Measurements from ENCODE around the gene BCDIN3D. TPM values are rescaled to one million over a fixed set of nuclear protein-coding genes. Genes with fewer than 3 reads are reported as not detected.
"Not testable (repeated sequence)": the region's sequence is repeated elsewhere in the genome, so short reads cannot be mapped to it uniquely, and the experiment has no call there.

BCDIN3D gene, protein sequence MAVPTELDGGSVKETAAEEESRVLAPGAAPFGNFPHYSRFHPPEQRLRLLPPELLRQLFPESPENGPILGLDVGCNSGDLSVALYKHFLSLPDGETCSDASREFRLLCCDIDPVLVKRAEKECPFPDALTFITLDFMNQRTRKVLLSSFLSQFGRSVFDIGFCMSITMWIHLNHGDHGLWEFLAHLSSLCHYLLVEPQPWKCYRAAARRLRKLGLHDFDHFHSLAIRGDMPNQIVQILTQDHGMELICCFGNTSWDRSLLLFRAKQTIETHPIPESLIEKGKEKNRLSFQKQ
- total RNA-seq = 3.0 TPM
- long read RNA-seq, transcript BCDIN3D-201 (2 exons, 3,253 nt) = major isoform, 14 of 14 reads
- long read RNA-seq, partial matches to known transcripts = 0 of 14 reads
- long read RNA-seq, other reads (novel, unspliced or antisense) = 0 of 14 reads

DNA sequence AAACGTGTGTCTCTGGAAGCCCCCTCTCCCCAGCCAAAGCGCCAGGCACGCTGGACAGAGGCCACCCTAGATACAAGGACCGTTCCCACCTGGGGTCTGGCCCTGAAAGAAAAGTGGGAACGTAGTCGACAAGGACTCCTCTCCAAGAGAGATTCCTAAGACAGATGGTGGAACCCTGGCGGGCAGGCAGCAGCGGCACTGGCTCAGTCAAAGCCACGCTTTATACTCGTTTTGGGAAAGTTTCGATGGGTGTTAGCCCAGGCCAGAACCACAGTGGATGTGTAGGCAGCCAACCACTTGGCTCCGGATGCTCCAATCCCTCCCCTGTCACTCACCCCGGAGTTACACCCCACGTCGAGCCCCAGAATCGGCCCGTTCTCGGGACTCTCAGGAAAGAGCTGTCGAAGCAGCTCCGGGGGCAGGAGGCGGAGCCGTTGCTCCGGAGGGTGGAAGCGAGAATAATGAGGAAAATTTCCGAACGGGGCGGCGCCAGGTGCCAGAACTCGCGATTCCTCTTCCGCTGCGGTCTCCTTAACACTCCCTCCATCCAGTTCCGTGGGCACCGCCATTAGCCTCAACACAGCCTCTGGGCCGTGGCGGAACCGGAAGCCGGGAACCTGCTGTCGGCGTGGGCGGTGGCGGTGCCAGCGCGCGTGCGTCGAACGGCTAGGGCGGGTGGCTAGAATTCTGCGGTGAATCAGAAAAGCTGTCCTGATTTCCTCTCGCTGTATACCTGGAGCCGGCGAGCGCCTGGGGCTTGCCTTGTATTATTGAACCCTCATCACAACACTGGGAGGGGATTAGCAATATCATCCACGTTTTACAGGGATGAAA, at the start of gene BCDIN3D:
Gene BCDIN3D, minus strand, starts transcription at position 588 of the 834 bp plus-strand sequence. Its CDS starts 19 bp downstream, at position 569.
- peak; percentile 97 for DNase-seq (ENCODE audit: low spot score)

DNA sequence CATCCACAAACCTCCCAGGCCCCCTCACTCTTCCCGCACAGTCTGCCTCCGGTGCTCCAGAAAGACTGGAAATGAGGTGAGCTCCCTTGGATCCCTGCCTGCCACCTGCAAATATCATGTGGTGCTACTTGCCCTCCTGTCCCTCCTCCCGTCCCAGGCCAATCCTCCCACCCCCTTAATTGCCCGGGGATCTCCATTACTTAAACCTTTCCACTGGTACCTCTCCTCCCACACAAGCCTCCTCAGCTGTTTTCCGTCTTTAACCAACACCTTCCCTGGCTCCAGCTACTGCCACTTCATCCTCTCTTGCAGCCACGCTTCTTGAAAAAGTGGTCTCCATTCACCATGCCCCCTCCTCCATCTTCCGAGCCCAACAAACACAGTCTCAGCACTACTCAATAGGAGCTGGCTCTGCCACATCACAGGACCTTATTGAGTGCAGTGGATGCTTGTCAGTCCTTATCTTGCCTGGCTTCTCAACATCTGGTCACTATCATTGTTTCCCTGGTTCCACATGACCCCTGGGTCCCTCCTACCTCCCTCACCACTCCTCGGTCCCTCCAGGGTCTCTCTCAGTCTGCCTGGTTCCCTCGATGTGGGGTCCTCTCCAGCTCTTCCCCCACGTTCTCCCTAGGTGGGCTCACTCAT, 49.3 kb upstream of the BCDIN3D start:
- no peak for DNase-seq (ENCODE audit: low spot score)

DNA sequence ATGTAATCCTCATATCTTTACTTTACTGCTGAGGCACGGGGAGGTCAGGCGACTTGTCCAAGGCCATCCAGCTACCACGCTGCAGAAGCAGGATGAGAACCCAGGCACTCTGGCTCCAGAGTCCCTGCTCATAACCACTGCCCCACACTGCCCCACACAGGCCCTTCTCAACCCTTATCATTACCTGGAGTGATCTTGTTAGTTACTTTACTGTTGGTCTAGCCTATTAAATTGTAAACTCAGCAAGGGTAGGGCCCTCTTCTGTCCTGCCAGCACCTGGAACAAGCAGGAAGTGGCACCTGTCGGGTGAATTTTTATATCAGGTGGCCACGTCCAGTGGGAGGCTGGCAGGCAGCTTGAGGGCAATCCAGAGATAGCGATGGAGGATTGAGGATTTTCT, 48.6 kb upstream of the BCDIN3D start:
- no peak for DNase-seq (ENCODE audit: low spot score)

DNA sequence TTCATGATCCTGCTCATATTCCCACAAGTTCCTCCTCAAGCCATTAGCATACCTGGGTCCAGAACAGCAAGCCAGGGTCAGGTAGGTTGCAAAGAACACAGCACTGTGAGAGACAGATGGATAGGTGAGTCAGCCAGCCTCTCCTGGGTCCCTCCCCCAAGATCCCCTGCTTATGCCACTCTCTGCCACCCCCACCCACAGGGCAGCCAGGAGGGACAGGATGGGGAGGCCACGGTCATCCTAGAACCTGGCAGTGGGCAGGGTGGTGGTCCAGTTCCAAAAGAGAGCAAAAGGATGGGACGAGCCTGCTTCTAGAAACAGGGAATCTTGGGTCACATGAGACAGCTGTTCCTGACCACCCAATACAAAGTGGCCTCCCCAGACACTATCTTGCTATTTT, 48.1 kb upstream of the BCDIN3D start:
- no peak for DNase-seq (ENCODE audit: low spot score)

DNA sequence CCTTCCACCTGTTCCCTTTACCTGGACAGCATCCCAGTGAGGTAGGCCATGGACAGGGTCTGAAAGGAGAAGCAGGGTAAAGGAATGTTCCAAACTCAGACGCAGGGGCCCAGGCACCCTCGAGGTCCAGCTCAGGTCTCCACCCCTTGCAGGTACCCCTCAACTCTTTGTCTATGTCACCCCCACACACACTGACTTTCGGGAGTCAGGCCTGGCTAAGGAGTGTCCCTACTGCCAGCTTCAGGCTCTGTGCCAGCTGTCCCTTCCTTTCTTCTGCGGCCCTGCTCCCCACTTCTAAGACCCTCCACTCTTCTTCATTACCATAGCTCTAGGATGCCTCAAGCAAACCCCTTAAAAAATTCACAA, 47.2 kb upstream of the BCDIN3D start:
- no peak for DNase-seq (ENCODE audit: low spot score)

DNA sequence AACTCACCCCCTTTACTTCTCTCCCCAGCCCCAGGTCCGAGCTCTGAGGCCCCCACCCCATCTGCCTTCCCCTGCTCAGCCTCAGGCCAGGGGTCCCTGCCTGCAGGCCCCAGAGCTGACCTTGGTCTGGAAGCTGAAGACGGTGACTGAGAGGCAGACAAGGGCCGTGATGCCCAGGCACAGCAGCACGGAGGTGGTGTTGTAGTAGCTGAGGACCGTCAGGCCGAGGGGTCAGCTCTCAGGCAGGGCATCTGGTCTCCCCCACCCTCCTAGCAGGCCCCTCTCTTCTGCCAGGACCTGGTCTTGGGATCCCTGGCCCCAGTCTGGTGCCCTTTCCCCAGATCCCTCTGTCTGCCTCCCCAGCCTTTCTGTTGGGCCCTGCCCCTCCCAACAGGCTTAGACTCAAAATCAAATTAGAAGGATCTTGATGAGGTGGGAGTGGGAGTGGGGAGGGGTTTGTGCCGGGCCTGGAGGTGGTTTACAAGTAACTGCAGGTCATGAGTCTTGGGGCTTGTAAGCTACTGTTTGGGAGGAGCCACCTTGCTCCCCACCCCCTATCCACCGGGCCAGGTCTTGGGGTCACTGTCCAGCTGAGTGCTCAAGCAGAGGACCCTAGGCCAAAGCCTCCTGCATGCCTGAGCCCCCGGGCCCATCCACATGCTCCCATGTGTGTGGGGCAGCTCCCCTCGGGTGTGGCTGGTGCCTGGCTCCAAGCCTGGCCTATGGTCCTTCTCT, 46.6 kb upstream of the BCDIN3D start:
- no peak for DNase-seq (ENCODE audit: low spot score)

DNA sequence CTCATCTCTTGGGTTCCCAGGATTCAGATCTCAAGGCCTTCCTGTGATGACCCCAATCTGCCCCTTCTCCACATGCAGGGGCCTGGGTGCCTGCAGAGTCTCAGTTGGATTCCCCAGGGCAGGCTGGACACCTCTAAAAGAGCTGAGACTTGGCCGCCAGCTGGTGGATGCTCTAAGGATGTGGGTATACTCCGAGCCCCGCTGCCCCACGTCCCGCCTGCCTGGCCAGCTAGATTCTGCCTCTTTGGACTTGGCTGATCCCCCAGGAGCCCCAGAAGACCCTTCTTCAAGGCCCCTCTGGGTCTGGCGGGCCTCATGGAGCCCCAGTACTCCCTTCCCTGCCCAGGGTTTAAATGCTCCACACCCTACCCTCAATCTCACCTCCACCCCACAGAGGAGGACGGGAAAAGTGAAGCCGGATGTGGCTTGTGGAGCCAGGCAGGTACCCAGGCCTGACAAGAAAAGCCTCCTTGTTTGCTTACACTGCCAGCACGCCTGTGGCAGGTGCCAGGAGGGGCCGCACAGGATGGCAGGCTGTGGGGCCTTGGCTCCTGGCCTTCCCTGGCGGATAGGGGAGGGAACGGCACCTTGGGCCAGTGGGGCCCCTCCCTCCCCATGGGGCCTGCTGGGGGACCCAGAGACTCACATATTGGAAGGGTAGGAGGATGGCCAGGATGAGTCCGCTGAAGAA, 45.7 kb upstream of the BCDIN3D start:
- DNase-seq (ENCODE audit: low spot score) = no peak

DNA sequence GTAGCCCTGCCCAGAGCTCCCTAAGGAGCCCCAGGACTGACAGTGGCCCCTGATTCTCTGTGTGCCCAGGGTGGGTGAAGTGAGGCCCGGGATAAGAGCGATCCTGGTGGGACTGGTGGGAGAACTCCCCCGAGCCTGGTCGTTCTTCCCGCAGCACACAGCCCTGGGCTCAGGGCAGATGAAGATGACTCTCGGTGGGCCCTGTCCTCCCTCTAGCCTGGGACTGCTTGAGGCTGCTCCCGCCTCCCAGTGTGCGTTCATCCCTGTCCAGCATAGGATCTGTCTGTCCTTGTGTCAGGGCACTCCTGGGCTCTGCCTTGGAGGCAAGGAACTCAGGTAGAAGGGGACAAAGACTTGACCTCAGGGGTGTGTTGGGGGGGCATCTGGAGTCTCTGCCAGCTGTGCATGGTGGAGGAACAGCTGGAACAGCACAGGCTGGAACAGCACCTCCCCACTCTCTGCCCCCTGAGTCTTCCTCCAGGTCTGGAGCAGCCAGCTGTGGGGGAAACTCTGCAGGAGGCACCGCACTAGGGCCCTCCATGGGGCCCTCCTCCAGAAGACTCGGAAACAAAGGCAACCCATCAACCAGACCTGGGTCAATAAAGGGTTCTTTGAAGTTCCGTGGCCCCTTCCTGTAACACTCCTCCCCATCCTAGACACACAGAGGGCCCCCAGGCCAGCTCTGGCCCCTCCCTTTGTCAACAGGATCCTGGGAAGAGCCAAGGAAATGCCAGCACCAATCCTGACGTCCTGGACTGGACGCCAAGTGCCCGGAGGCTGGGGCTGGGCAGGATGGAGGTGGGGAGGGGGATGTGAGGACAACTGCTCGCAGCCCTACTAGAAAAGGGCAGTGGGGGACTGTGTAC, 44.9 kb upstream of the BCDIN3D start:
- DNase-seq (ENCODE audit: low spot score) = no peak

DNA sequence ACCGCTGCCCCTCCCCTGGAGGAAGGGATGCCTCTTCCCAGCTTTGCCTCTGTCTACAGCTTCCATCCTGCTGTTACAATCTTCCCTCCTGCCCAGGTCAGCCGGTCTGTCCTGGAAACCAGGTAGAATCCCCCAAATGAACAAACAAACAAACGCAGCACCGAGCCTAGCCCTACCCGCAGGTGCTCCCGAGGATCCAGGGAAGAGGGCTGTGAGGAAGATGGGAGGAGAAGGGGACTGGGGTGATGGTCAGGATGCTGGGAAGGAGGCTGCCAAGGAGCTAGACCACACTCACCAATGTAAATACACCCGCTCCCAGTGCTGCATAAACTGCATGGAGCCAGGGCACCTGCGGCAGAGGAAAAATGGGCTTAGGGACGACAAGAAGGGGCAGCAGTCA, 44.2 kb upstream of the BCDIN3D start:
- no peak for DNase-seq (ENCODE audit: low spot score)

DNA sequence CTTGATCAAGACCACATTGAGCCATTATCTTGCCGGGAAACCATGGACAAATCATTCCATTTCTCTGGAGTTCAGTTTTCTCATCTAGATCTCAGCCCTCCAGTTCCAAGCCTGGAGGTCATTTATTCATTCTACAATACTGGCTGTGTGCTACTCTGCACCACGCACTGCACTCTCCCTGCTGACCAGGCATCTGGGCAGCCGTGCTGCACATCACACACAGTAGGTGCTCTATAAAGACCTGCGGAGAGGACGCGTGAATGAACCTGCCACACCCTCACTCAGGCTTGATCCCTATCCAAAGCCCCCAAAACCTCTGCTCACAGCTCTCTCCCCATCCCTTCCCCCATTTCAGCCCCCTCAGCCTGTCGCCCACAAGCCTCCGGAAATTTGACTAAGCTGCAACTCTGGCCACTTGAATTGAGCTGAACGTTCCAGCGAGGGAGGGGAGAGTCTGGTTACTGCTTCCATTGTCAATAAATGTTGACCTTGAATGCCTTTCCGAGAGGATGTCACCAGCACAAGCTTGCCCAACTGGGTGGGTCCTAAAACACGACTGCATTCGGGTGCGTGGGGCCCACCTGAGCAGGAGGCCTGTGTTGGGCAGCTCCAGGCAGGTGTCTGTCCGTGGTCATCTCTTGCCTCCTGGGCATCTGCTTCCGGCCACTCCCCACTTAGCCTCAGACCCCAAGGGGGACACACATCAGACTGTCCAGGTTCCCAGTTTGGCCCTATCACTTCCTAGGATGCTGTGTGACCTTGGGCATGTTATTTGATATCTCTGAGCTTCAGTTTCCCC, 43.0 kb upstream of the BCDIN3D start:
- DNase-seq (ENCODE audit: low spot score) = no peak

DNA sequence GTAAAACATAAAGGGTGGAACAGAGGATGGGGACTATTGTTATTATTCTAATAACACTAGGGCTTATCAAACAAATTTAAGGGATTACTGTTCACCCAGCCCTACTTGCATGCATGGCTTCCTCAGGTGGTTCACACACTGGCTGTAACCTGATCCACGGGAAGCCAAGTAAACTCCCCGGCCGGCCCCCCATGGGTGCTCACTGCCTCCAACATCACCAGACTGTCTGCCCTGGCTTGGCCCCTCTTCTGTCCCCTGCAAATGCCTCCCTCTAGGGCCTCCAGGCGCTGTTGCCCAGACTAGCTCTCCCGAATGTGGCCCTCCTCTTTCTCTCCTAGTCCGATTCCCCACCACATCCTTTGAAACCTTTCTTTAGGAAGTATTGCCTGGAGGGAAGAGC, 42.2 kb upstream of the BCDIN3D start:
- no peak for DNase-seq (ENCODE audit: low spot score)

DNA sequence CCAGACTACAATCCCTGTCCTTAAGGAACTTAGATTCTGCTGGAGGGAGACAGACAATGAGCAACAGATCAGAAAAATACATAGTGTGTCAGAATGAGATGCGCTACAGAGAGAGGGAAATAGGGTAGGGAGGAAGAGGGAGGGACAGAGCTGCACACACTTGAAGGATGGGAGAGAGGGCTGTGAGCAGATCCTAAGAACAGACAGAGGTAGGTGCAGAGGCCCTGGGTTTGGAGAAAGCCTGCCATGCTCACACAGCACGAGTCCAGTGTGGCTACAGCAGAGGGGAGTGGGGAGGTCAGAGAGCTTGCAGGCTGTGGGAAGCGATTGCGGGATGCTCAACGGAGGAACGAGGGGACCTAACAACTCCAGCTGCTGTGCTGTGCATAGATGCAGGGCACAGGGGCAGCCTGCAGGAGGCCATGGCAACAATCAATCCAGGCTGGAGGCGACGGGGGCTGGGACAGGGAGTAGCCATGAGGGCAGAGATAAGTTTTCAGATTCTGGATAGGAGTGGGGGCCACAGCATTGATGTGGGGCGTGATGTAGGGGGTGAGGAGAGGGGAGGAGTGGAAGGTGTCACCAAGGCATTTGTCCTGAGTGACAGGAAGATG, 40.1 kb upstream of the BCDIN3D start:
- DNase-seq (ENCODE audit: low spot score) = no peak

DNA sequence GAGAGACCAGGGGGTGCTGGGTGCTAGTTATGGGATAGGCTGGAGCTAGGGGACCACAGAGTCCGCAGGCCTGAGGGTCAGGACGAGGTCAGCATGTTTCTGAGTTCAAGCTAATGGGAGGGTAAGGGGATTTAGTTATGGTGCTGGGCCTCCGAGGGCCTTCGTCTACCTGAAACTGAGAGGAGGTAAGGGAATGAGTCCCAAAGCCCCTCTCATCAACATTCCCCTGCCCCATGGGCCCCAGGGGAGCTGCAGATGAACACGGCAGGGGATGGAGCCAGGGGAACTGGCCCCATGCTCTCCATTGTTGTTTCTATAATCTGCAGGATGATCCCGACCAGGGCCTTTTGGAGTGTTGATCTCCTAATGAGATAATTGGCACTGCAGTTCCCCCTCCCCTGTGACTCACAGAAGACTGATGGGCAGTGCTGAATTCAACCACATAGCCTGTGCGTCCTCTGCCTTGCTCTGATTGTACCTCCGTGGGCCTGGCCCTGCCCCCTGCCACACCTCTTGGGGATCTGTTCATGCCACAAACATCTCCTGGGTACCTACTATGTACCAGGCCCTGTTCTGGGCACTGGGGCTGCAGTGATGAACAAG, 39.4 kb upstream of the BCDIN3D start:
- no peak for DNase-seq (ENCODE audit: low spot score)

DNA sequence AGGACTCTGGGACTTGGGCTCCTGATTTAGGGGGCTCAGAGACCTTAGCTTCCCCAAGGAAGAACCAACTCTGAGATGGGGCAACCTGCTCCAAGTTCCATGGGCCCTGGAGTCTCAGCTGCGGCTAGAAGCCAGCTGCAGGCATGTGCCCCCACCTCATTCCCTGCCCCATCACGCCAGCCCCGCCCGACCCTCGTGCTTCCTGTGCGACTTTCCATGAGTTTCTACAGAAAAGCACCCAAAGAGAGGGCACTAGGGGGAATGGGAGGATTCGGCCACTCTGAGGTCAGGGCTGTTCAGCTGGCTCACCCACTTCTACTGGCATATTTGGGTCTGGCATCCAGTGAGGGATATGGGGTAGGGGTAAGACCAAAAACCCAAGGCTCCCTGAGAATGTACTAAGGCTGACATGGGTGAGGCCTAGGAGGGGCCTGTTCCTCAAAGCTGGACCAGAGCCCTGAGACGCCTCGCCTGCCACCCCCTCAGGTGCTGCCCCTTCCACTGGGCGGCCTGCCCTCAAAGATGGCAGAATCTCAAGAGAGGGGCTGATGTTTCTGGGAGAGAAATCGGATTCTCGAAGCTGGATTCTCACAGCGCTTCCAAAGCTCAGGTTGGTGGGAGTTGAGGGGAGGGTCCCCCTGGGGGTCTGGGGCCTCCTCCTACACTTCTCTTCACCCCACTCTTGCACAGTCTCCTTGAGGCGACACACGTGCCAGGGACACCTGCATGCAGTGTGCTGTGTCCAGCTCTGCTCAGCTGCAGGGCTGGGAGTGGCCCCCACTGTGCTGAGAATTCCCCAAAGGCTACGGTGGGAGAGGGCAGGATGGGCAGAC, 38.7 kb upstream of the BCDIN3D start:
- no peak for DNase-seq (ENCODE audit: low spot score)

DNA sequence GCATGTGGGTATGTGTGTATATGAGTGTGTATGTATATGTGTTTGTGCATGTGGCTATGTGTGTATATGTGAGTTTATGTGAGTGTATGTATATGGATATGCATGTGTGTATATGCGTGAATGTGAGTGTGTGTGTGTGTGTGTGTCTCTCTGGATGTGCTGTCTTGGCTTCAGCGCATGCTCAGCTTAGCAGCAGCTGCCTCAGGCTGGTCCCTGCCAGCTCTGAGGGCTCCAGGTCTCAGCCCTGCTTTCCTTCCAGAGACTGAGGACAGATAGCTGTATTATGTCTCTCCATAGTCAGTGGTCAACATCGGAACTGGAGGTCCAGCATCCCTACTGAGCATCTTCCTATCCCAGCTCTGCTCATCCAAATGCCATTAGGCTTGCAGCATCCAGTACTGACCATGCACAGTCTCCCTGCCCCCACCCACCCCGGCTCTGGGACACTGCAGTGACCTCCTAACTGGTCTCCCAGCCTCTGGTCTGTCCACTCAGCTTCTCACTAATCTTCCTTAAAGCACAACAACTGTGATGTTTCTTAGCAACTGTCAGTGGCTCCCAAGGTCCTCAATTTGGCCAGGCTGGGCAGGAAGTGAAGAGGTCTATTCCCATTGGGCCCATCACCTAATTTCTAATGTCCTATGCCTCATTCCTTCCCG, 38.0 kb upstream of the BCDIN3D start:
- no peak for DNase-seq (ENCODE audit: low spot score)

DNA sequence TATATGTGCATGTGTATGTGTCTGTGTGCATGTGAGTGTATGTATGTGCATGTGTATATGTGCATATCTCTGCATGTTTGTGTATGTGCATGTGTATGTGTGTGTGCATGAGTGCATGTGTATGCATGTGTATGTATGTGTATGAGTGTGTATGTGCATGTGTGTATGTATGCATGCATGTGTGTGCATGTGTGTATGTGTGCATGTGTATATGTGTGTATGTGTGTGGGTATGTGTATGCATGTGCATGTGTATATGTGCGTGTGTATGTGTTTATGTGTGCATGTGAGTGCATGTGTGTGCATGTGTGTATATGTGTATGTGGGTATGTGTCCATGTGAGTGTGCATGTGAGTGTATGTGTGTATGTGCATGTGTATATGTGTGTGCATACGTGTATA, 36.2 kb upstream of the BCDIN3D start:
- not testable (repeated sequence) for DNase-seq (ENCODE audit: low spot score)

DNA sequence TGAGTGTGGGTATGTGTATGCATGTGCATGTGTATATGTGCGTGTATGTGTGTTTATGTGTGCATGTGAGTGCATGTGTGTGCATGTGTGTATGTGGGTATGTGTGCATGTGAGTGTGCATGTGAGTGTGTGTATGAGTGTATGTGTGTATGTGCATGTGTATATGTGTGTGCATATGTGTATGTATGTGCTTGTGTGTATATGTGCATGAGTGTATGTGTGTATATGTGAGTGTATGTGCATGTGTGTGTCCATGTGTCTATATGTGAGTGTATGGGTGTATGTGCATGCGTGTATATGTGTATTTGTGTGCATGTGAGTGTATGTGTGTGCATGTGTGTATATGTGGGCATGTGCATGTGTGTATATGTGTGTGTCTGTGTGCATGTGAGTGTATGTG, 35.1 kb upstream of the BCDIN3D start:
- no peak for DNase-seq (ENCODE audit: low spot score)

Measured in mesenteric fat pad (tissue), 1 donor.